Measurements from ENCODE around the gene INSC. TPM values are rescaled to one million over a fixed set of nuclear protein-coding genes. Genes with fewer than 3 reads are reported as not detected.

The INSC gene
- total and polyA plus RNA-seq, 12 donors, result 0.19 to 0.76 (median 0.60) TPM; not detected in 4

DNA sequence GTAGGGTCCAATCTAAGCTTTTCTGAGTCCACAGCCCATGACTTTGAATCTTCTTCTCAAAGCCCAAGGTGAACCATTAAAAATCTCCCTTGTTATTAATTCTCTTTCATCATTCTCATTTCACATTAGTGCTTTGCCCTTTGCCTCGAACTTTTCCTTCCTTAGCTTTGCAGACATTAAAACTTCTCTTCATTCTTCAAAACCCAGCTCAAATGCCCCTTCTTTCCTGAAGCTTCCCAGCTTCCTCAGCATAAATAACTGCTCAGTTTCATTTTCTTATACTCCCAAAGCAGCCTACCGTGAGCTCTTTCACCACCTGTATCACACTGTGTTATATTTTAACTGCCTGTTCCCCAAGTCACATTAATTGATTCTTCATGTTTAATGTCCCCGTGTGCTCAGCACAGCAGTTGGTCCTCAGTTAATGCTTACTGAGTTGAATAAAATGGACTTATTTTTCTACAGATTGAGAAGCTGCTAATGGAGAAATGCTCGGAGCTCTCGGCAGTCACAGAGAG is 62.0 kb downstream of the INSC start:
- ATAC-seq (no peak), DNase-seq (no peak)
- H3K27me3 ChIP-seq, result peaks cover 0 to 5% (median 0%) of the 10 kb centered on the region in 7 donors
- no peak overlapping the region for H3K27ac ChIP-seq
- H3K9me3 ChIP-seq, result no peaks in the 10 kb centered on the region
- H3K4me1 ChIP-seq, result no peaks in the 10 kb centered on the region
- TF ChIP-seq, protein P1, sequence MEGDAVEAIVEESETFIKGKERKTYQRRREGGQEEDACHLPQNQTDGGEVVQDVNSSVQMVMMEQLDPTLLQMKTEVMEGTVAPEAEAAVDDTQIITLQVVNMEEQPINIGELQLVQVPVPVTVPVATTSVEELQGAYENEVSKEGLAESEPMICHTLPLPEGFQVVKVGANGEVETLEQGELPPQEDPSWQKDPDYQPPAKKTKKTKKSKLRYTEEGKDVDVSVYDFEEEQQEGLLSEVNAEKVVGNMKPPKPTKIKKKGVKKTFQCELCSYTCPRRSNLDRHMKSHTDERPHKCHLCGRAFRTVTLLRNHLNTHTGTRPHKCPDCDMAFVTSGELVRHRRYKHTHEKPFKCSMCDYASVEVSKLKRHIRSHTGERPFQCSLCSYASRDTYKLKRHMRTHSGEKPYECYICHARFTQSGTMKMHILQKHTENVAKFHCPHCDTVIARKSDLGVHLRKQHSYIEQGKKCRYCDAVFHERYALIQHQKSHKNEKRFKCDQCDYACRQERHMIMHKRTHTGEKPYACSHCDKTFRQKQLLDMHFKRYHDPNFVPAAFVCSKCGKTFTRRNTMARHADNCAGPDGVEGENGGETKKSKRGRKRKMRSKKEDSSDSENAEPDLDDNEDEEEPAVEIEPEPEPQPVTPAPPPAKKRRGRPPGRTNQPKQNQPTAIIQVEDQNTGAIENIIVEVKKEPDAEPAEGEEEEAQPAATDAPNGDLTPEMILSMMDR (IDR thresholded peaks at IDR 0.05), result no peak
- H3K36me3 ChIP-seq, result no peaks in the 10 kb centered on the region
- WGBS, 2 donors, result 71 to 75% methylated on average over 5 of the region's 5 CpGs
- intact Hi-C loops (cut with DNase I), result no loop called here
- no peak overlapping the region for H3K4me3 ChIP-seq

DNA sequence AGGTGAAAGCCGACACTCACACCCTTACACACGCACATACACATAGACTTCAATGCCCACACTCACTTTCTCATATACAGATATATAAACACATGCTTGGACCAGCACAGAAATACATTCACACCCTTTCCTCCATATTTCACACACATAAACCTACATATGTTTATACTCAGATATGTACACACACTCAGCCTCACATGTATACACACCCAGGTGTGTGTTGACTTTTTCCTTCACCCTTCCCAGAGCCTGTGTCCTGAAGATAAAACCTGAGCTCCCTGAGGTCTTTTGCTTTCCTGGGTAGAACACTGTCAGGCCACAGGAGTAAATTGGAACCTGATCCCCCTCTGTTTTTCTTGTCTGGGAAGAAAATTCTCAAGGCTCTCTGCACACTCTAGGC is 62.8 kb downstream of the INSC start:
- Histone ChIP-seq H3K4me1 (no peaks in the 10 kb centered on the region), H3K27ac (no peak overlapping the region), H3K36me3 (no peaks in the 10 kb centered on the region), H3K27me3 (peaks cover 0 to 5% (median 0%) of the 10 kb centered on the region in 7 donors), H3K4me3 (no peak overlapping the region), H3K9me3 (no peaks in the 10 kb centered on the region)
- ATAC-seq (no peak), DNase-seq (no peak)
- TF ChIP-seq, protein P1 (IDR thresholded peaks at IDR 0.05), result no peak
- intact Hi-C loops (cut with DNase I), result no loop called here
- WGBS, 2 donors, result 88 to 93% methylated on average over 2 of the region's 2 CpGs

DNA sequence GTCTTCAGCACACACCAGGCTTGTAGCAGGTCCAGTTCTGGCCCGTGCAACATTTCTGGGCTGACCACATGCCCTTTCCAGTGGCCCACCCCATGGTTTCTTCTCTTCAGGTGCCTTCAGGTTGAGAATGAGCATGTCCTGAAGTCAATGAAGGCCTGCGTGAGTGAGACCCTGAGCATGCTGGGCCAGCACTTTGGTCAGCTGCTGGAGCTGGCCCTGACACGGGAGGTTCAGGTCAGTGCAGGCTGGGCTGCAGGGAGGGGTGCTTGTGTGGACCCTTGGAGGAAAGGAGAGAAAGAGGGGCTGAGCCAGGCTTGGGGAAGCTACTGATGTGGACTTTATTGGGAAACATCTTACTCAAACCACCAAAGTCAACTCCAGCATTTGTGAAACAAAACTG is 63.5 kb downstream of the INSC start:
- no peak for ATAC-seq
- H3K27ac ChIP-seq, result no peak overlapping the region
- H3K27me3 ChIP-seq, result peaks cover 0 to 5% (median 0%) of the 10 kb centered on the region in 7 donors
- no peaks in the 10 kb centered on the region for H3K4me1 ChIP-seq
- H3K36me3 ChIP-seq, result no peaks in the 10 kb centered on the region
- no peak for DNase-seq
- intact Hi-C loops (cut with DNase I), result no loop called here
- H3K9me3 ChIP-seq, result no peaks in the 10 kb centered on the region
- no peak overlapping the region for H3K4me3 ChIP-seq
- TF ChIP-seq, protein P1 (IDR thresholded peaks at IDR 0.05), result no peak
- 73 to 86% methylated on average over 3 of the region's 3 CpGs for WGBS, 2 donors

DNA sequence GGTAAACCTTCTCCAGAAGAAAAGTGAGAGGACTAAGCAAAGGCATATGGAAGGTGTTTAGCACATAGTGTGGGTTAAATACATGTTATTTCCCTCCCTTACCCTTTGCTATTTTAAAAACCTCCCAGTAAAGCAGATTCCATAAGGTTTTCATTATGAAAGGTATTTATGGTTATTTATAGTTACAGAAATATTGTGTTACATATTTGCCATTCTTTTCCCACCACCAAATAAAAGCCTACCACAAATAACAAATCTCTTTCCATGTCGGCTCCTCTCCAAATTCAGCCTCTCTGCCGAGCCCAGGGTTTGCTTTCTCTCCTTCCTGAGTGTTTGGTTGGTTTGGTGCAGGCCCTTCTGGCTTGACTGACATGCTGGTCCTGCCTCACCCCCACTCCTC is 64.4 kb downstream of the INSC start:
- intact Hi-C loops (cut with DNase I), result no loop called here
- TF ChIP-seq, protein P1 (IDR thresholded peaks at IDR 0.05), result no peak
- DNase-seq, result no peak
- Histone ChIP-seq H3K4me1 (no peaks in the 10 kb centered on the region), H3K36me3 (no peaks in the 10 kb centered on the region), H3K27me3 (peaks cover 0 to 5% (median 0%) of the 10 kb centered on the region in 7 donors), H3K27ac (no peak overlapping the region), H3K4me3 (no peak overlapping the region), H3K9me3 (no peaks in the 10 kb centered on the region)
- 60 to 68% methylated on average over 2 of the region's 2 CpGs for WGBS, 2 donors
- ATAC-seq, result no peak

Data from heart right ventricle (tissue), 16 donors.